ENCODE measurements around the gene SNRPD3. TPM values are rescaled to one million over a fixed set of nuclear protein-coding genes. Genes with fewer than 3 reads are reported as not detected.

SNRPD3 gene
- total and polyA plus RNA-seq, 4 donors: 57.2 to 128 (median 85.9) TPM

DNA sequence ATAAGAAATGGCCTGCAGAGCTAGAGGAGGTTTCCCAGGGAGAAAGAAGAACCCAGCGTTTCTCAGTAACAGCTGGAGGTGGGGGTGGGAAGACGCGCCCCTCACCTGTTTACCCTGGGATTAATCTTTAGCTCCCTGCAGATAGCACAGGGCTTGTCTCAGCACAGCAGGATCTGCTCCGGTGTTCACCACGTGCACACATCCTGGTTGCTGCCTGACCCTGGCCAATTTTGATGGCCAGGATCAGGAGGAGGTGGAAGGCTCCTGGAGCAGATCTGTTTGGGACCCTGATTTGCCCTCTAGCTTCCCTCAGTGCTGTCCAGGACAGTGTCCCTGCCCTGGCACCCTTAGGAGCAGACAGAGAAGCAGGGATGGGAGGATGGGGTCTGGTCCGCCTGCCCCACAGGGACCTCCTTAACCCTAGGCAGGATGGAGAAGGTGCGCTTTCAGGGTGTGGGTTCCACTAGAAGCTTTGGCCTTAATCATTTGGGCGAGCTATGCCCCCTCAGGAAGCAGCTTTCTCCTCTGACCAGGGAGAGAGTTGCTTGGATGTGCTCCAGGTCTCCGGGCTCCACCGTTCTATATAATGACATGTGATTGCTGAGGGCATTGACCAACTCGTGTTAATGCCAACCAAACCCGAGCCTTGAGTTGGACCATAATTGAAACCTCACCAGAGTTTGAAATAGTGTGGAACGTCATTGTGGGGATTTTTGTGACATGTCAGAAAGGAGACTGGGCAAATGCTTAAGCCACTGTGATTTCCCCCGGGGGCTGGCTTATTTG is 41.4 kb upstream of the SNRPD3 start:
- DNase-seq (ENCODE audit: low spot score): peak; percentile 57
- 29% methylated on average over 14 of the region's 14 CpGs for WGBS
- Histone ChIP-seq H3K27me3 (ENCODE audit: control insufficient read depth in 4 of 4, insufficient read depth in 4 of 4, low read length in 3 of 4) (no peaks in the 10 kb centered on the region), H3K4me1 (ENCODE audit: control insufficient read depth in 4 of 4, insufficient read depth in 4 of 4, low read length in 3 of 4) (peaks cover 24 to 83% (median 61%) of the 10 kb centered on the region in 4 donors), H3K27ac (ENCODE audit: low read depth in 1 of 2, low read length in 2 of 2) (peak overlapping the region; percentile 89), H3K9me3 (ENCODE audit: control insufficient read depth in 4 of 4, low read length in 3 of 4) (no peaks in the 10 kb centered on the region), H3K9ac (ENCODE audit: low read depth in 1 of 2, low read length in 2 of 2) (peak overlapping the region in 1 of 2 donors; percentile 72), H3K36me3 (ENCODE audit: control insufficient read depth in 4 of 4, insufficient read depth in 3 of 4, low read depth in 1 of 4, low read length in 3 of 4) (peaks cover 0 to 18% (median 5%) of the 10 kb centered on the region in 4 donors), H3K4me3 (ENCODE audit: low read depth in 1 of 3, low read length in 3 of 3) (no peak overlapping the region)
- TF ChIP-seq, protein P1, sequence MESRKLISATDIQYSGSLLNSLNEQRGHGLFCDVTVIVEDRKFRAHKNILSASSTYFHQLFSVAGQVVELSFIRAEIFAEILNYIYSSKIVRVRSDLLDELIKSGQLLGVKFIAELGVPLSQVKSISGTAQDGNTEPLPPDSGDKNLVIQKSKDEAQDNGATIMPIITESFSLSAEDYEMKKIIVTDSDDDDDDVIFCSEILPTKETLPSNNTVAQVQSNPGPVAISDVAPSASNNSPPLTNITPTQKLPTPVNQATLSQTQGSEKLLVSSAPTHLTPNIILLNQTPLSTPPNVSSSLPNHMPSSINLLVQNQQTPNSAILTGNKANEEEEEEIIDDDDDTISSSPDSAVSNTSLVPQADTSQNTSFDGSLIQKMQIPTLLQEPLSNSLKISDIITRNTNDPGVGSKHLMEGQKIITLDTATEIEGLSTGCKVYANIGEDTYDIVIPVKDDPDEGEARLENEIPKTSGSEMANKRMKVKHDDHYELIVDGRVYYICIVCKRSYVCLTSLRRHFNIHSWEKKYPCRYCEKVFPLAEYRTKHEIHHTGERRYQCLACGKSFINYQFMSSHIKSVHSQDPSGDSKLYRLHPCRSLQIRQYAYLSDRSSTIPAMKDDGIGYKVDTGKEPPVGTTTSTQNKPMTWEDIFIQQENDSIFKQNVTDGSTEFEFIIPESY (IDR thresholded peaks at IDR 0.05): peak; percentile 71
- TF ChIP-seq FOXA2 (IDR thresholded peaks at IDR 0.05) (peak; percentile 91), HNF4A (conservative IDR thresholded peaks at IDR 0.05) (peak; percentile 58 to 84), GABPA (IDR thresholded peaks at IDR 0.05 in 1 of 2, conservative IDR thresholded peaks at IDR 0.05 in 1 of 2) (no peak), NR2F2 (IDR thresholded peaks at IDR 0.05) (no peak), JUND (IDR thresholded peaks at IDR 0.05) (peak in 1 of 2 donors; percentile 76), FOXA1 (IDR thresholded peaks at IDR 0.05) (peak; percentile 93), EGR1 (IDR thresholded peaks at IDR 0.05; ENCODE audit: low read depth in 2 of 2) (peak in 1 of 2 donors; percentile 71), HNF4G (IDR thresholded peaks at IDR 0.05) (peak; percentile 12), RXRA (IDR thresholded peaks at IDR 0.05) (peak; percentile 73 to 90), SP1 (IDR thresholded peaks at IDR 0.05) (peak; percentile 60), RAD21 (IDR thresholded peaks at IDR 0.05) (peak; percentile 32 to 47), YY1 (IDR thresholded peaks at IDR 0.05) (peak; percentile 81)
- TF ChIP-seq, protein P2, sequence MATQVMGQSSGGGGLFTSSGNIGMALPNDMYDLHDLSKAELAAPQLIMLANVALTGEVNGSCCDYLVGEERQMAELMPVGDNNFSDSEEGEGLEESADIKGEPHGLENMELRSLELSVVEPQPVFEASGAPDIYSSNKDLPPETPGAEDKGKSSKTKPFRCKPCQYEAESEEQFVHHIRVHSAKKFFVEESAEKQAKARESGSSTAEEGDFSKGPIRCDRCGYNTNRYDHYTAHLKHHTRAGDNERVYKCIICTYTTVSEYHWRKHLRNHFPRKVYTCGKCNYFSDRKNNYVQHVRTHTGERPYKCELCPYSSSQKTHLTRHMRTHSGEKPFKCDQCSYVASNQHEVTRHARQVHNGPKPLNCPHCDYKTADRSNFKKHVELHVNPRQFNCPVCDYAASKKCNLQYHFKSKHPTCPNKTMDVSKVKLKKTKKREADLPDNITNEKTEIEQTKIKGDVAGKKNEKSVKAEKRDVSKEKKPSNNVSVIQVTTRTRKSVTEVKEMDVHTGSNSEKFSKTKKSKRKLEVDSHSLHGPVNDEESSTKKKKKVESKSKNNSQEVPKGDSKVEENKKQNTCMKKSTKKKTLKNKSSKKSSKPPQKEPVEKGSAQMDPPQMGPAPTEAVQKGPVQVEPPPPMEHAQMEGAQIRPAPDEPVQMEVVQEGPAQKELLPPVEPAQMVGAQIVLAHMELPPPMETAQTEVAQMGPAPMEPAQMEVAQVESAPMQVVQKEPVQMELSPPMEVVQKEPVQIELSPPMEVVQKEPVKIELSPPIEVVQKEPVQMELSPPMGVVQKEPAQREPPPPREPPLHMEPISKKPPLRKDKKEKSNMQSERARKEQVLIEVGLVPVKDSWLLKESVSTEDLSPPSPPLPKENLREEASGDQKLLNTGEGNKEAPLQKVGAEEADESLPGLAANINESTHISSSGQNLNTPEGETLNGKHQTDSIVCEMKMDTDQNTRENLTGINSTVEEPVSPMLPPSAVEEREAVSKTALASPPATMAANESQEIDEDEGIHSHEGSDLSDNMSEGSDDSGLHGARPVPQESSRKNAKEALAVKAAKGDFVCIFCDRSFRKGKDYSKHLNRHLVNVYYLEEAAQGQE (IDR thresholded peaks at IDR 0.05): peak; percentile 68
- TF ChIP-seq, protein P3, sequence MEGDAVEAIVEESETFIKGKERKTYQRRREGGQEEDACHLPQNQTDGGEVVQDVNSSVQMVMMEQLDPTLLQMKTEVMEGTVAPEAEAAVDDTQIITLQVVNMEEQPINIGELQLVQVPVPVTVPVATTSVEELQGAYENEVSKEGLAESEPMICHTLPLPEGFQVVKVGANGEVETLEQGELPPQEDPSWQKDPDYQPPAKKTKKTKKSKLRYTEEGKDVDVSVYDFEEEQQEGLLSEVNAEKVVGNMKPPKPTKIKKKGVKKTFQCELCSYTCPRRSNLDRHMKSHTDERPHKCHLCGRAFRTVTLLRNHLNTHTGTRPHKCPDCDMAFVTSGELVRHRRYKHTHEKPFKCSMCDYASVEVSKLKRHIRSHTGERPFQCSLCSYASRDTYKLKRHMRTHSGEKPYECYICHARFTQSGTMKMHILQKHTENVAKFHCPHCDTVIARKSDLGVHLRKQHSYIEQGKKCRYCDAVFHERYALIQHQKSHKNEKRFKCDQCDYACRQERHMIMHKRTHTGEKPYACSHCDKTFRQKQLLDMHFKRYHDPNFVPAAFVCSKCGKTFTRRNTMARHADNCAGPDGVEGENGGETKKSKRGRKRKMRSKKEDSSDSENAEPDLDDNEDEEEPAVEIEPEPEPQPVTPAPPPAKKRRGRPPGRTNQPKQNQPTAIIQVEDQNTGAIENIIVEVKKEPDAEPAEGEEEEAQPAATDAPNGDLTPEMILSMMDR (IDR thresholded peaks at IDR 0.05; ENCODE audit: low read depth, low read length, missing input control): no peak
- TF ChIP-seq, protein P4, sequence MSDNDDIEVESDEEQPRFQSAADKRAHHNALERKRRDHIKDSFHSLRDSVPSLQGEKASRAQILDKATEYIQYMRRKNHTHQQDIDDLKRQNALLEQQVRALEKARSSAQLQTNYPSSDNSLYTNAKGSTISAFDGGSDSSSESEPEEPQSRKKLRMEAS (IDR thresholded peaks at IDR 0.05): peak; percentile 69

Measured in liver (tissue), 9 donors.